Tibial nerve (tissue), 4 donors: ENCODE results near the gene STIMATE.

Experiments used
- EP300 ChIP-seq, 2 donors: sonication (generic); formaldehyde crosslinking; IDR thresholded peaks; one replicate each; pipeline ENCODE4 v1.6.1; 2017; ENCODE audit warnings: antibody characterized with exemption in 2 of 2, mild to moderate bottlenecking in 1 of 2
- POLR2A ChIP-seq, 2 donors: fragments of 450-650 bp; IDR thresholded peaks; one replicate each; pipeline ENCODE4 v1.6.1; 2017; ENCODE audit warnings: antibody characterized with exemption in 2 of 2, mild to moderate bottlenecking in 2 of 2, moderate library complexity in 2 of 2
- TF ChIP-seq, protein P1 (sequence below), 5 experiments: fragments of 200-600 bp in 3 of 5; fragments of 450-650 bp in 2 of 5; sonication (generic) in 3 of 5; IDR thresholded peaks; one replicate each; pipeline ENCODE4 v1.5.1; 2016 to 2019; ENCODE audit warnings: antibody characterized with exemption in 5 of 5, mild to moderate bottlenecking in 3 of 5, moderate library complexity in 2 of 5

DNA sequence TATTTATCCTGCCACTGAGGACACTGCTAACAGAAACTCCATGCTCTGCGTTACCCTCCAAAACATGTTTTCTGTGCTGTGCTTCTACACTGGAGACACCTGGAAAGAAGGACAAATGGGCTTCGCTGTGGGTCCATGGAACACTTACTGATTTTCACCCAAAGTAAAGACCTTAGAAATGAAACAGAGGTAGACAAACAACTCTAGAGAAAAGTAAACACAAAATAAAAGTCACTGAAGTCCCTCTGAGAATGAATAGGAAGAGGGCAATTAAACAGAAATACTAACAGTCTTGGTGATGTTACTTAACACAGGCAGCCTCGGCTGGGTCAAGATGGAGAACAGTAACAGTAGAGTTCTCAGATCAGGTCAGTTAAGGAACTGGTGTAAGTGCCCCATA, 6.7 kb upstream of the STIMATE start:
- TF ChIP-seq, protein P1, sequence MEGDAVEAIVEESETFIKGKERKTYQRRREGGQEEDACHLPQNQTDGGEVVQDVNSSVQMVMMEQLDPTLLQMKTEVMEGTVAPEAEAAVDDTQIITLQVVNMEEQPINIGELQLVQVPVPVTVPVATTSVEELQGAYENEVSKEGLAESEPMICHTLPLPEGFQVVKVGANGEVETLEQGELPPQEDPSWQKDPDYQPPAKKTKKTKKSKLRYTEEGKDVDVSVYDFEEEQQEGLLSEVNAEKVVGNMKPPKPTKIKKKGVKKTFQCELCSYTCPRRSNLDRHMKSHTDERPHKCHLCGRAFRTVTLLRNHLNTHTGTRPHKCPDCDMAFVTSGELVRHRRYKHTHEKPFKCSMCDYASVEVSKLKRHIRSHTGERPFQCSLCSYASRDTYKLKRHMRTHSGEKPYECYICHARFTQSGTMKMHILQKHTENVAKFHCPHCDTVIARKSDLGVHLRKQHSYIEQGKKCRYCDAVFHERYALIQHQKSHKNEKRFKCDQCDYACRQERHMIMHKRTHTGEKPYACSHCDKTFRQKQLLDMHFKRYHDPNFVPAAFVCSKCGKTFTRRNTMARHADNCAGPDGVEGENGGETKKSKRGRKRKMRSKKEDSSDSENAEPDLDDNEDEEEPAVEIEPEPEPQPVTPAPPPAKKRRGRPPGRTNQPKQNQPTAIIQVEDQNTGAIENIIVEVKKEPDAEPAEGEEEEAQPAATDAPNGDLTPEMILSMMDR (IDR thresholded peaks at IDR 0.05): no peak
- TF ChIP-seq POLR2A (IDR thresholded peaks at IDR 0.05): no peak
- no peak for TF ChIP-seq EP300 (IDR thresholded peaks at IDR 0.05)
